Measurements from ENCODE around the gene F5.
"Not testable (repeated sequence)": the region's sequence is repeated elsewhere in the genome, so short reads cannot be mapped to it uniquely, and the experiment has no call there.

The F5 gene

GRCh38 chr1:169538998-169539871 is 47.0 kb downstream of the F5 start:
- no peak for DNase-seq (ENCODE audit: low spot score)

GRCh38 chr1:169534653-169535052 is 51.6 kb downstream of the F5 start:
- no peak for DNase-seq (ENCODE audit: low spot score)

DNA sequence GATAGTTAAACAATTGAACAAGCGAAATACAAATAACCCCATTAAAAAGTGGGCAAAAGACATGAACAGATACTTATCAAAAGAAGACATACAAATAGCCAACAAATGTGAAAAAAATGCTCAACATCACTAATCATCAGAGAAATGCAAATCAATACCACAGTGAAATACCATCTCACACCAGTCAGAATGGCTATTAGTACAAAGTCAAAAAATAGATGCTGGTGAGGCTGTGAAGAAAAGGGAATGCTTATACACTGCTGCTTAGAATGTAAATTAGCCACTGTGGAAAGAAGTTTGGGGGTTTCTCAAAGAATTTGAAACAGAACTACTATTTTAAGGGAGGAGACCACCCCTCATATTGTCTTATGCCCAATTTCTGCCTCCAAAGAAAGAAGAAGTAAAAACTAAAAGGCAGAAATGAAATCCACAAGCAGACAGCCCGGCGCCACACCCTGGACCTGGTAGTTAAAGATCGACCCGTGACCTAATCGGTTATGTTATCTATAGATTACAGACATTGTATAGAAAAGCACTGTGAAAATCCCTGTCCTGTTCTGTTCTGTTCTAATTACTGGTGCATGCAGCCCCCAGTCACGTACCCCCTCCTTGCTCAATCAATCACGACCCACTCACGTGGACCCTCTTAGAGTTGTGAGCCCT is 52.6 kb downstream of the F5 start:
- DNase-seq (ENCODE audit: low spot score): not testable (repeated sequence)

- DNase-seq (ENCODE audit: low spot score): no peak
These were observed 55.8 kb downstream of the F5 start for GRCh38 chr1:169530448-169530847.

GRCh38 chr1:169529068-169529642 is 57.1 kb downstream of the F5 start:
- DNase-seq (ENCODE audit: low spot score): no peak

DNA sequence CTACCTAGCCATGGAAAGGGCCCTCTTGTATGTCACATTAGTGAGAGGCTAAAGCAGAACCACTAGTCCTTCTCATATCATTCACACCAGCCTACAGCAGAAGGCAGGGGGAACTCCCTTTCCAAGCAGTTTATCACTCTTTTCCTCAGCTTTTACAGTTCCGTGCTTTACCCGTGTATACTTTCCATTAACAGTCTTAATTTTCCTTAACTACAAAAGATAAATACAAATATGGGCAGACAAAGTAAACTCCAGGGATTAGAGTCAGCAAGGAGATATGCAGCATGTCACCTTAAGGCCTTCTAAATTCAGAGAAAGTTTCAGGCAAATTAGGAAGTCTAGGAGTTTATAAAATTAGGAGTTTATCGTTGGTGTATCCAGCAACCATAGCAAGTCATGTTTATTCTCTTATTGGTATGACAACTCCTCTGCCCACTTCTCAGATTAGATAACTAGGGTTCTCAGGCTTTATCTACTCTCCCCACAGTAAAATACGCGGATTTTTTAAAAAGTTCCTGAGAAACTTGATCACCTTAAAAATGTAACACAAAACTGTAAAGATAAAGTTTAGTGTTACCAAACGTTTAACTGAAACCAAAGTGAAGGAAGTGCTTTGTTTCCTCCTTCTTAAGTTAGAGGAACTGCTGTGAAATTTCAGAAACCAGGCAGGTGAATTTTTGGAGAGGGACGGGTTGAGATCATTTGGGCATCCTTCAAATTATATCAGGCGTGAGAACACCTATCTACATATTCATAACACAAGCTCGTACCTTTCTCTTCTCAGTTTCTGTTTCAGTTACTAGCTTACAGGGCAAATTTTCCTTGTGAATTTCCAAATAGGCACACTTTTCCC is 57.8 kb downstream of the F5 start:
- DNase-seq (ENCODE audit: low spot score): no peak

DNA sequence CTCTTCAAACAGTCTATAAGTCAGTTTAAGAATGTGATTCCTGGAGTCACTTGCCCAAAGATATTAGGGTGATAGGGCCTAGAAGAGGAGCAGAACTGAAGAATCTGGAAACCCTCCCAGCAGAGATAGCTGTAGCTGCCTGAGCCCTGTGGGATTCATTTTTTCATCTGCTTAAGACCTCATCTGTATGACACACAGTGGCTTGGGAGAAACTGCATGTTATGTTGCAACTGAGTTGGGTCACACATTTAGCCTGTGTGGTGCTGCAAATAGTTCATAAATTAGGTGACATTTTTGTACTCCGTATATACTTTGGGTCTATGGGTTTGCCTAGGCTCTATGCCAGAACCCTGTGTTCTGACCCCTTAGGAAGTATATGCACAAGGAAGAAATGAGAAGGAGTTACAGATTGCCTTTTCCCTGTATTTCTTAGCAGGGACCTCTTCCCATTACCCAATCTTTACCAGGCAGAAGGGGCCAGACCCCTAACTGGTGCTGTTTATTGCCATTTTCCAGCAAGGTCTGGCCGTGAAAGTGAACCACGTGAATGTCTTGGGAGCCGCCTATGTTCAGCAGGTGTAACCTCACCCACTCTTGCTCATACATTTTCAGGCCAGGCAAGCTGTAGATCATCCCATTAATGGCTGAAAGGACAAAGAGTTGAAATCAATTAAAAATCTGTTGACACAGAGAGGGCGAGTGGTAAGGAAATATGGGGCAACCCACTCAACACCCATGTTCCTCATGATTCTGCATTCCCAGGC is 58.6 kb downstream of the F5 start:
- DNase-seq (ENCODE audit: low spot score): no peak

DNA sequence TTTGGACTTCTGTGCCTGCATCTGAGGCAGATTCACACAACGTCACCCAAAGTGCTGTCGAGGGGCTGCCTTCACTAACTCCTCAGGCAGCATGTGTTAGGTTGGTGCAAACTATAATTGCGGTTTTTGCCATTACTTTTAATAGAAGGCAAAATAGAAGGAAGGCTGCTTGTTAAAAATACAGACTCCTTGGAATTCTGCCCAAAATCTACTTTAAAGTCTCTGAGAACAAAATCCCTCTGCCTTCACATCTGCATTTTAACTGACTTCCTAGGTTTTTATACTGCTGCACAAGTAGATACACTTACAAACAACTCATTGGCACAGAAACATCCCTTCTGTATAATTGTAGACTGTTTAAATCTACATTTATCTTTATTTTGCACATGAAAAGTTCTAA is 59.3 kb downstream of the F5 start:
- DNase-seq (ENCODE audit: low spot score): no peak

- DNase-seq (ENCODE audit: low spot score): no peak
These were observed 60.0 kb downstream of the F5 start for GRCh38 chr1:169526120-169526832.

DNA sequence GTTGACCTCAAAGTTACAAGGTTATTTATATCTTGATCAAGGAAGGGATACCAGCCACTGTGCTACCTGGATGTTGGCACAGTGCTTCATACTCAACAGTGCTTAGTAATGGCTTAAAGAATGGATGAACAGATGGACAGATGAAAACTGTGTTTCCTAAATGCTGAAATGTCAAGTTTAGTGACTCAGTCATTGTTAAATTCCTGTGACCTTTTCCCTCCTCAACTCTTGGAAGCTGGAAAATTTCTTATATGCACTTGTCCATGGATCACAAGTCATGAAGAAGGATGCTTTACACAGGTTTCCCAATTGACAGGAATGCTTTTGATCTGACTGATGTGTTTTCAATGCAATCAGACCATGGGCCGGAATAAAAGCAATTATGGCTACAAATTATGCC is 60.9 kb downstream of the F5 start:
- DNase-seq (ENCODE audit: low spot score): no peak

- no peak for DNase-seq (ENCODE audit: low spot score)
These were observed 62.4 kb downstream of the F5 start for GRCh38 chr1:169523904-169524303.

DNA sequence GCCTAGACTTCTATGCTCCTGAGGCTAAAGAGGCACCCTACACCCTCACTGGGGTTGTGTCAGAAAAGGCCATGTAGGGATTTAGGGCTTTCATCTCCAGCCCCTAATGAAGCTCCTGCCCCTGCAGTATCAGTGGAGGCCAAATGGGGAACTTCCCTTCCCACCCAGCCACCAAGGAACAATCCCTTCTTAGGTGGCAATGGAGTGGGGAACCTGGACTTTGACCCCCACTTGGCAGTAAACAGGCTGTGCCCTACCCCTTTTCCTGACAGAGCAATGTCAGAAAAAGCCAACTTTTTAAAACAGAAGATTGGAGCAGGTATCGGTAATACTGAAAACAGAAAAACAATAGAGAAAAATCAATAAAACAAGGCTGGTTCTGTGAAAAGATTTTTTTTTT is 65.1 kb downstream of the F5 start:
- no peak for DNase-seq (ENCODE audit: low spot score)

DNA sequence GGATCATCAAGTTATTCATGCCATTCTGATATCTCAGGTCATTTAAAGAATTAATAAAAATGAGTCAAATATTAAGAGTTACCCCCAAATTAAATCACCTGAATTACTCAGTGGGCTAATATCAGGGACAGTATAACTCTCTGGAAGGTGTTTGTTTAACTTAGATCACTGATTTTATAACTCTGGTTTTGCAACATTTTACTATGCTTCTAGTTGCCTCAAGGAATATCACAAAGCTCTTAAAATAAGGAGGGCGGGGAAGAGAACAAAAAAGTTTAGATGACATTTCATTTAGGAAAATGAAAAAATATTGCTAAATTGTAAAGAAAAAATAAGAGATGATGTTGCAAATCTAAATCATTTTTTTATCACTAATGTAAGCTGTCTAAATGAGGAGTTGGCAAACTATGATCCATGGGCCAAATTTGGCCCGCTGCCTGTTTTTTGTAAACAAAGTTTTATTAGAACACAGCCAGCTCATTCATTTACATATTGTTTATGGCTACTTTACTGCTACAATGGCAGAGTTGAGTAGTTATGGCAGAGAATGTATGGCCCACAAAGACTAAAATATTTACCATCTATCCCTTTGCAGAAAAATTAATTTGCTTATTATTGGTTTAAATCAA is 68.6 kb downstream of the F5 start:
- no peak for DNase-seq (ENCODE audit: low spot score)

GRCh38 chr1:169515641-169516040 is 70.6 kb downstream of the F5 start:
- no peak for DNase-seq (ENCODE audit: low spot score)

DNA sequence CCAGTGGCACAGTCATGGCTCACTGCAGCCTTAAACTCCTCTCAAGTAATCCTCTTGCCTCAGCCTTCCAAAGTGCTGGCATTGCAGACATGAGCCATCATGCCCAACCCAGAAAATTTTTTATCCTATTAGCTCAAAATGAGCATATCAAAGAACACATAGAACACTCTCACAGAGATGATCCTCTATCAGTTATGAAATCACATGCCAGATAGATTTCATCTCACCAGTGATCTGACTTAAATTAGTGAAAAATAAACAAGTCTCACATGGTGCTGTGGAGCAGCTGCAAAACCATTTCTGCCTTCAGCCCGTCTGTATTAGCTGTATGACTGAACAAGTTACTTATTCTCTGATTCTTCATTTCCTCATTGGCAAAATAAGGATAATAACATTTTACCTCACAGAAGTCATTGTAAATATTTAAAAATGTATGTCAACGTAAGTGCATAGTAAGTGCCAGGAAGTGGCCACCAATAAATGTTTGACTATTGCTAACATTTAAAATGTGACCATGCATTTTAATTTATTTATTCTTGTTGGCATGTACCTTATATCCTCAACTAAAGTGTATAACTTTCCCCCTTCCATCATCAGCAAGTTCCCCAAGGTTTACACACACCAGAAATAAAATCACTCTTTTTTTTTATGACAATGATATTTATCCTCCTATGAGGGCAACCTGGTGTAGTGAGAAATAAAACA is 71.6 kb downstream of the F5 start:
- DNase-seq (ENCODE audit: low spot score): no peak

GRCh38 chr1:169513208-169513607 is 73.1 kb downstream of the F5 start:
- DNase-seq (ENCODE audit: low spot score): no peak

- DNase-seq (ENCODE audit: low spot score): no peak
These were observed 74.8 kb downstream of the F5 start for GRCh38 chr1:169511316-169512005.

DNA sequence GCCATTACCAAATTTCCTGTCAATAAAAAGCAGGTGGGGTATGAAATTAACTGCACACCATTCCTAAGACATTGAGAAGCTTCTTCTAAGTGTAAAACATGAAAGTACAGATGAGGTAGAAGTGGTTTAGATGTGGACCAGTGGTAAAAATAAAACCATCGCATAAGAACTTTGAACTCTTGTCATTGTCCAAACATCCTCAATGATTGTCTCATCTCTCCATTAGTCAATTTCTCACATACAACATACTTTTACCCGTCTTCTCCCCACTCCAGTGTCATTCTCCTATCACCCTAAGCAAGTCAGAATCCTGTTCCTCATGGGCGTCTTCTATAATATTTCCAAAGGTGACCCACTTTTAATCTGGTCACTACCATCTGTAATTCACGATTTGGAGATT is 76.2 kb downstream of the F5 start:
- DNase-seq (ENCODE audit: low spot score): no peak

- no peak for DNase-seq (ENCODE audit: low spot score)
These were observed 76.9 kb downstream of the F5 start for GRCh38 chr1:169509354-169509753.
